ENCODE data around the gene ETV4. TPM values are rescaled to one million over a fixed set of nuclear protein-coding genes. Genes with fewer than 3 reads are reported as not detected.

Gene ETV4
- total and polyA plus RNA-seq, 2 of the 13 experiments (the other 11 are each of a cell fraction or from before 2014, with no cell fraction given) = 128 to 330 TPM

- no peak for TF ChIP-seq DZIP1 (CRISPR knock-in tag; IDR thresholded peaks at IDR 0.05)
- peak; percentile 57; the same call in 1 of the 2 replicates for TF ChIP-seq ZHX2 (IDR thresholded peaks at IDR 0.05; ENCODE audit: low read depth)
- no peak for TF ChIP-seq ZHX2 (CRISPR knock-in tag; IDR thresholded peaks at IDR 0.05; ENCODE audit: borderline replicate concordance)
- TF ChIP-seq CENPX (CRISPR knock-in tag; IDR thresholded peaks at IDR 0.05) = no peak
- no peak for TF ChIP-seq NR1H2 (CRISPR knock-in tag; IDR thresholded peaks at IDR 0.05; ENCODE audit: borderline replicate concordance, low read depth)
- TF ChIP-seq ZSCAN21 (CRISPR knock-in tag; IDR thresholded peaks at IDR 0.05; ENCODE audit: borderline replicate concordance) = no peak
- peak; percentile 51 to 64; a peak in 3 of 4 replicates for TF ChIP-seq EP300 (IDR thresholded peaks at IDR 0.05; ENCODE audit: low read depth in 2 of 2, low read length in 2 of 2)
- no peak for TF ChIP-seq EP300 (CRISPR knock-in tag; IDR thresholded peaks at IDR 0.05; ENCODE audit: borderline replicate concordance)
- peak; percentile 76; the same call in 1 of the 2 replicates for TF ChIP-seq ATF6 (CRISPR knock-in tag; conservative IDR thresholded peaks at IDR 0.05)
- TF ChIP-seq DNMT1 (CRISPR knock-in tag; IDR thresholded peaks at IDR 0.05) = no peak
- TF ChIP-seq MEIS2 (CRISPR knock-in tag; IDR thresholded peaks at IDR 0.05) = no peak
- 0 out of 2 replicates have a peak, but pooled peaks have one; percentile 39 for TF ChIP-seq ZBTB34 (CRISPR knock-in tag; IDR thresholded peaks at IDR 0.05)
- no peak; the same call in 1 of the 2 replicates for TF ChIP-seq ZMYM4 (CRISPR knock-in tag; IDR thresholded peaks at IDR 0.05)
- TF ChIP-seq ELF3 (CRISPR knock-in tag; IDR thresholded peaks at IDR 0.05) = peak; percentile 82; the same call in 1 of the 2 replicates
These were observed 30.6 kb upstream of the ETV4 start (continued) for GRCh38 chr17:43576563-43577229.
